HCT116 (cell line): ENCODE results near the gene CPNE7. TPM values are rescaled to one million over a fixed set of nuclear protein-coding genes. Genes with fewer than 3 reads are reported as not detected.
A peak's percentile ranks its signal among the peaks of the same experiment; 100 is the strongest.

ENCODE experiments used
- ATAC-seq: fragments of 200-7000 bp; cut with Tn5 transposase; 2 replicates; pipeline ENCODE4 v1.9.1; 2020; ENCODE audit warnings: mild to moderate bottlenecking, moderate library complexity
- BruUV-seq: library from RNA; stranded (reverse); fragments of 400-500 nt; replicated peaks from 2 replicates; lab custom pipeline; 2021; lab: Mats Ljungman, UMichigan
- CTCF ChIA-PET: fragments of 300-600 bp; sonication (Branson Sonifier 250); formaldehyde crosslinking; loops from one replicate; lab custom pipeline; 2021; ENCODE audit warnings: antibody characterized with exemption; lab: Charles Lee
- POLR2A ChIA-PET: fragments of 300-600, 350-600 bp; sonication (Branson Sonifier 250); formaldehyde crosslinking; loops from one replicate; lab custom pipeline; 2021; ENCODE audit warnings: antibody characterized with exemption; lab: Charles Lee
- RAD21 ChIA-PET, 2 experiments: fragments of 300-600 bp; sonication (Branson Sonifier 250); formaldehyde crosslinking; loops; one replicate each; lab custom pipeline; 2023; ENCODE audit warnings: low total read pairs in 2 of 2; ENCODE audit not compliant: uncharacterized antibody in 2 of 2, unreplicated experiment in 2 of 2, low non-redundant PET in 1 of 2; lab: Charles Lee
- DNase-seq: peaks from one replicate; pipeline ENCODE4 v3.0.0-alpha.2; 2010; ENCODE audit warnings: low read depth, low spot score
- H2AFZ ChIP-seq: fragments of 200-600 bp; shearing (Covaris generic), sonication (generic); 2 replicates; pipeline ENCODE4 v1.6.1; 2017; ENCODE audit warnings: low read depth, mixed run types, mixed read lengths, antibody characterized with exemption, low read length; ENCODE audit not compliant: poor library complexity, severe bottlenecking
- H3K27ac ChIP-seq: 2 replicates; pipeline ENCODE4 v1.5.1; 2012; ENCODE audit warnings: low read depth, low read length
- H3K27me3 ChIP-seq: fragments of 200-600 bp; sonication (generic); 2 replicates; pipeline ENCODE4 v1.6.1; 2016; ENCODE audit warnings: mixed run types, low read length, mixed read lengths; ENCODE audit not compliant: insufficient read depth
- H3K36me3 ChIP-seq, 2 experiments: fragments of 200-500 bp in 1 of 2; fragments of 200-600 bp in 1 of 2; sonication (Bioruptor generic) in 1 of 2; sonication (generic) in 1 of 2; 2 replicates each; pipeline versions ENCODE4 v1.5.1 to v1.6.1; 2014 to 2016; ENCODE audit warnings: low read length in 2 of 2, inconsistent platforms in 1 of 2, mixed read lengths in 1 of 2, mixed run types in 1 of 2; ENCODE audit not compliant: insufficient read depth in 2 of 2, control insufficient read depth in 1 of 2
- H3K4me1 ChIP-seq, 2 experiments: fragments of 200-600 bp in 1 of 2; sonication (generic) in 1 of 2; 2 replicates each; pipeline versions ENCODE4 v1.5.1 to v1.6.1; 2012 to 2017; ENCODE audit warnings: low read length in 2 of 2, inconsistent platforms in 1 of 2, mild to moderate bottlenecking in 1 of 2, mixed read lengths in 1 of 2, mixed run types in 1 of 2, moderate library complexity in 1 of 2; ENCODE audit not compliant: insufficient read depth in 2 of 2, control insufficient read depth in 1 of 2
- H3K4me2 ChIP-seq: fragments of 200-600 bp; sonication (generic); 2 replicates; pipeline ENCODE4 v1.6.1; 2017; ENCODE audit warnings: mixed run types, low read length, mixed read lengths
- H3K4me3 ChIP-seq, 2 experiments: fragments of 200-600 bp in 1 of 2; sonication (generic) in 1 of 2; replicated peaks in 1 of 2; 2 replicates each; pipeline ENCODE4 v1.5.1; 2011 to 2016; ENCODE audit warnings: low read length in 2 of 2, control low read depth in 1 of 2, low read depth in 1 of 2, mild to moderate bottlenecking in 1 of 2, mixed read lengths in 1 of 2, mixed run types in 1 of 2
- H3K79me2 ChIP-seq: fragments of 200-600 bp; sonication (generic); 2 replicates; pipeline ENCODE4 v1.6.1; 2017; ENCODE audit warnings: mild to moderate bottlenecking, mixed run types, low read length, moderate library complexity, mixed read lengths; ENCODE audit not compliant: insufficient read depth
- H3K9ac ChIP-seq: fragments of 200-600 bp; sonication (generic); 2 replicates; pipeline ENCODE4 v1.6.1; 2016; ENCODE audit warnings: low read length, mixed read lengths
- H3K9me2 ChIP-seq: fragments of 200-600 bp; sonication (generic), shearing (Covaris generic); 2 replicates; pipeline ENCODE4 v1.6.1; 2017; ENCODE audit warnings: mixed run types, mild to moderate bottlenecking, moderate library complexity; ENCODE audit not compliant: insufficient read depth
- H3K9me3 ChIP-seq, 2 experiments: fragments of 200-500 bp in 1 of 2; fragments of 200-600 bp in 1 of 2; sonication (Bioruptor generic) in 1 of 2; sonication (generic) in 1 of 2; 2 replicates each; pipeline ENCODE4 v1.6.1; 2014 to 2017; ENCODE audit warnings: low read length in 2 of 2, mixed read lengths in 2 of 2, inconsistent platforms in 1 of 2, low read depth in 1 of 2, mild to moderate bottlenecking in 1 of 2, mixed run types in 1 of 2, moderate library complexity in 1 of 2; ENCODE audit not compliant: control insufficient read depth in 1 of 2, insufficient read depth in 1 of 2
- H4K20me1 ChIP-seq: fragments of 200-600 bp; sonication (generic), shearing (Covaris generic); 2 replicates; pipeline ENCODE4 v1.6.1; 2017; ENCODE audit warnings: mixed run types, mild to moderate bottlenecking, moderate library complexity; ENCODE audit not compliant: insufficient read depth
- CBX3 ChIP-seq: IDR thresholded peaks from 2 replicates; pipeline ENCODE4 v1.6.1; 2012; ENCODE audit warnings: low read depth
- CEBPB ChIP-seq: IDR thresholded peaks from 2 replicates; pipeline ENCODE4 v1.6.1; 2012; ENCODE audit warnings: low read depth
- CTCF ChIP-seq, 3 experiments: fragments of 200-600 bp in 1 of 3; sonication (generic) in 1 of 3; IDR thresholded peaks in 2 of 3; conservative IDR thresholded peaks in 1 of 3; 2 replicates each; pipeline ENCODE4 v1.5.1; 2012 to 2017; ENCODE audit warnings: low read depth in 2 of 3, low read length in 2 of 3, antibody characterized with exemption in 1 of 3, borderline replicate concordance in 1 of 3, control low read depth in 1 of 3, mild to moderate bottlenecking in 1 of 3, mixed read lengths in 1 of 3, mixed run types in 1 of 3, moderate library complexity in 1 of 3; ENCODE audit not compliant: insufficient read depth in 1 of 3
- EGR1 ChIP-seq: IDR thresholded peaks from 2 replicates; pipeline ENCODE4 v1.6.1; 2012; ENCODE audit warnings: low read depth
- EZH2phosphoT487 ChIP-seq: fragments of 200-600 bp; IDR thresholded peaks from 2 replicates; pipeline ENCODE4 v1.6.1; 2018; ENCODE audit warnings: antibody characterized with exemption, borderline replicate concordance
- FOSL1 ChIP-seq: IDR thresholded peaks from 2 replicates; pipeline ENCODE4 v1.6.1; 2012; ENCODE audit warnings: low read depth
- JUND ChIP-seq: IDR thresholded peaks from 2 replicates; pipeline ENCODE4 v1.6.1; 2012
- POLR2AphosphoS5 ChIP-seq: IDR thresholded peaks from 2 replicates; pipeline ENCODE4 v1.6.1; 2011; ENCODE audit warnings: mild to moderate bottlenecking, low read depth, low read length, moderate library complexity
- SRF ChIP-seq: IDR thresholded peaks from 2 replicates; pipeline ENCODE4 v1.6.1; 2012; ENCODE audit warnings: low read depth
- YY1 ChIP-seq: IDR thresholded peaks from 2 replicates; pipeline ENCODE4 v1.6.1; 2011; ENCODE audit warnings: low read length, low read depth, moderate library complexity, mild to moderate bottlenecking; ENCODE audit not compliant: insufficient replicate concordance; ENCODE audit errors: extremely low read depth
- ZBTB33 ChIP-seq: IDR thresholded peaks from 2 replicates; pipeline ENCODE4 v1.6.1; 2011; ENCODE audit warnings: mild to moderate bottlenecking, low read length, moderate library complexity; ENCODE audit not compliant: insufficient replicate concordance; ENCODE audit errors: extremely low read depth
- ZFX ChIP-seq: fragments of 450-650 bp; IDR thresholded peaks from 2 replicates; pipeline ENCODE4 v1.6.1; 2017
- ZNF274 ChIP-seq: fragments of 200-500 bp; sonication (Bioruptor generic); IDR thresholded peaks from 2 replicates; pipeline ENCODE4 v1.6.1; 2014; ENCODE audit warnings: mild to moderate bottlenecking, low read depth, low read length, inconsistent platforms
- intact Hi-C: fragments of 100-400 bp; cut with micrococcal nuclease; formaldehyde crosslinking; loops from 2 replicates; pipeline ENCODE4 v1.10.0; 2022
- total RNA-seq: library from RNA; stranded (reverse); gene quantifications from one replicate; pipeline ENCODE4 v1.2.1, GENCODE V29; 2021; ENCODE audit not compliant: unreplicated experiment
- TF ChIP-seq, protein P1 (sequence below): IDR thresholded peaks from 2 replicates; pipeline ENCODE4 v1.6.1; 2012; ENCODE audit warnings: low read depth
- TF ChIP-seq, protein P2 (sequence below): IDR thresholded peaks from 2 replicates; pipeline ENCODE4 v1.6.1; 2012

CPNE7 gene
- total RNA-seq, 1 experiment from 2014 or later, result 201 TPM

DNA sequence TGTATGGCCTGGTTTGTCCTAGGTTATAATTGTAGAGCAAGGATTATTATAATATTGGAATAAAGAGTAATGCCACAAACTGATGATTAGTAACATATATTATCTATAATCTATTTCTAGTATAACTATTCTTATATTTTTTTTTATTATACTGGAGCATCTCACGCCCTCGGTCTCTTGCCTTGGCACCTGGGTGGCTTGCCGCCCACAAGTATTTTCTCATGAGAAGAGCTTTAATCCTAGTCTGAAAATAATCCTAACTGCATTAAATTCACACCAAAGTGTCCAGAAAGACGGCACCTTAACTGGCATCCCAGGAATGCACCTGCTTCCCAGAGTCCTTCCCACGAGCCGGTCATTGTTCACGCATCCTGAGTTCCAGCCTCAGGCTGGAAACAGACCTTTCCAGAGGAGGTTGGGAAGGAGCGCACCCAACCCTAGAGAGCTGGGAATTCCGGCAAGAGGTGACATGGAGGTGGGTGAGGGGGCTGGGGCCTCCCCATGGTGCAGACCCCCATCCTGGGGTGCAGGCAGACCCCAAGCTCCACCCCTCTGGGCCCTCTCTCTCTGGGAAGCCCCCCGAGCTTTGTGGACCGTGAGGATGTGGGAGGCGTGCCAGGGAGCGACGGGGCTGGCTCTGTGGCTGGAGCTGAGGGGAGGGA, 66.0 kb downstream of the CPNE7 start:
- ChIA-PET CTCF (interaction anchor here (0.6 to 1.8 kb wide), 8 partner anchors 16 to 57 kb away, joined by 3 to 6 read pairs (median 3); partner anchors contain the start of genes CHMP1A and SPATA33), RAD21 (interaction anchor here (0.6 to 2.0 kb wide), 6 partner anchors 12 to 66 kb away, joined by 3 to 10 read pairs (median 4); partner anchors contain the start of gene CPNE7 (in 1 of the 2)), POLR2A (no interaction called here)
- H3K27ac ChIP-seq, result no peak overlapping the region
- peaks cover 6 to 10% of the 10 kb centered on the region in 2 experiments; a peak in 3 of 4 replicates for H3K36me3 ChIP-seq
- DNase-seq (no peak), ATAC-seq (no peak)
- no TSS peak for BruUV-seq
- H3K9me2 ChIP-seq, result no peaks in the 10 kb centered on the region
- H3K79me2 ChIP-seq, result no peaks in the 10 kb centered on the region
- H3K4me3 ChIP-seq, result no peak overlapping the region
- H3K9me3 ChIP-seq, result no peaks in the 10 kb centered on the region
- TF ChIP-seq CBX3, result no peak
- TF ChIP-seq ZNF274, result no peak
- TF ChIP-seq YY1, result no peak
- TF ChIP-seq ZBTB33, result no peak
- no peak for TF ChIP-seq EZH2phosphoT487
- no peak for TF ChIP-seq CEBPB
- no peak for TF ChIP-seq CTCF (IDR thresholded peaks at IDR 0.05 in 2 of 3, conservative IDR thresholded peaks at IDR 0.05 in 1 of 3; ENCODE audit: borderline replicate concordance in 1 of 3, insufficient read depth in 1 of 3, low read depth in 2 of 3, low read length in 2 of 3)
- no peak for TF ChIP-seq JUND
- TF ChIP-seq EGR1, result no peak
- TF ChIP-seq, protein P1, sequence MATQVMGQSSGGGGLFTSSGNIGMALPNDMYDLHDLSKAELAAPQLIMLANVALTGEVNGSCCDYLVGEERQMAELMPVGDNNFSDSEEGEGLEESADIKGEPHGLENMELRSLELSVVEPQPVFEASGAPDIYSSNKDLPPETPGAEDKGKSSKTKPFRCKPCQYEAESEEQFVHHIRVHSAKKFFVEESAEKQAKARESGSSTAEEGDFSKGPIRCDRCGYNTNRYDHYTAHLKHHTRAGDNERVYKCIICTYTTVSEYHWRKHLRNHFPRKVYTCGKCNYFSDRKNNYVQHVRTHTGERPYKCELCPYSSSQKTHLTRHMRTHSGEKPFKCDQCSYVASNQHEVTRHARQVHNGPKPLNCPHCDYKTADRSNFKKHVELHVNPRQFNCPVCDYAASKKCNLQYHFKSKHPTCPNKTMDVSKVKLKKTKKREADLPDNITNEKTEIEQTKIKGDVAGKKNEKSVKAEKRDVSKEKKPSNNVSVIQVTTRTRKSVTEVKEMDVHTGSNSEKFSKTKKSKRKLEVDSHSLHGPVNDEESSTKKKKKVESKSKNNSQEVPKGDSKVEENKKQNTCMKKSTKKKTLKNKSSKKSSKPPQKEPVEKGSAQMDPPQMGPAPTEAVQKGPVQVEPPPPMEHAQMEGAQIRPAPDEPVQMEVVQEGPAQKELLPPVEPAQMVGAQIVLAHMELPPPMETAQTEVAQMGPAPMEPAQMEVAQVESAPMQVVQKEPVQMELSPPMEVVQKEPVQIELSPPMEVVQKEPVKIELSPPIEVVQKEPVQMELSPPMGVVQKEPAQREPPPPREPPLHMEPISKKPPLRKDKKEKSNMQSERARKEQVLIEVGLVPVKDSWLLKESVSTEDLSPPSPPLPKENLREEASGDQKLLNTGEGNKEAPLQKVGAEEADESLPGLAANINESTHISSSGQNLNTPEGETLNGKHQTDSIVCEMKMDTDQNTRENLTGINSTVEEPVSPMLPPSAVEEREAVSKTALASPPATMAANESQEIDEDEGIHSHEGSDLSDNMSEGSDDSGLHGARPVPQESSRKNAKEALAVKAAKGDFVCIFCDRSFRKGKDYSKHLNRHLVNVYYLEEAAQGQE, result no peak
- no peak for TF ChIP-seq POLR2AphosphoS5
- TF ChIP-seq ZFX, result no peak
- TF ChIP-seq, protein P2, sequence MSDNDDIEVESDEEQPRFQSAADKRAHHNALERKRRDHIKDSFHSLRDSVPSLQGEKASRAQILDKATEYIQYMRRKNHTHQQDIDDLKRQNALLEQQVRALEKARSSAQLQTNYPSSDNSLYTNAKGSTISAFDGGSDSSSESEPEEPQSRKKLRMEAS, result no peak
- TF ChIP-seq SRF, result no peak
- no peak for TF ChIP-seq FOSL1
- H3K27me3 ChIP-seq, result no peaks in the 10 kb centered on the region
- H2AFZ ChIP-seq, result no peak overlapping the region
- peak overlapping the region; percentile 49 for H3K4me2 ChIP-seq
- no peak overlapping the region for H3K9ac ChIP-seq
- peaks cover 8 to 23% of the 10 kb centered on the region in 2 experiments; a peak in 3 of 4 replicates for H3K4me1 ChIP-seq
- no peaks in the 10 kb centered on the region for H4K20me1 ChIP-seq
- intact Hi-C loops, result loop anchor here (1.0 kb wide), 3 partner anchors 26 to 67 kb away; no protein-coding TSS in a partner anchor
